Measurements from ENCODE around the gene KXD1.

KXD1 gene

GRCh38 chr19:18542941-18543813 is 14.5 kb upstream of the KXD1 start, which contains the start of gene FKBP8:
FKBP8 (minus strand) TSS chr19:18543573; CDS start chr19:18541970, 1,603 bp downstream.
- peaks cover 12 to 23% of the 10 kb centered on the region in 2 donors for H3K36me3 Mint-ChIP-seq
- DNase-seq: peak; percentile 89
- peak; percentile 95 to 98 for ATAC-seq (replicated peaks)
- peak within 1 kb of the TSS; percentile 90 to 93 for H3K4me3 Mint-ChIP-seq
- peak within 1 kb of the TSS; percentile 99 for H3K27ac Mint-ChIP-seq
- H3K27me3 Mint-ChIP-seq: no peaks in the 10 kb centered on the region
- H3K4me1 Mint-ChIP-seq: peaks cover 17 to 33% of the 10 kb centered on the region in 2 donors
- H3K9me3 Mint-ChIP-seq: no peaks in the 10 kb centered on the region

- Mint-ChIP-seq H3K4me3 (peak overlapping the region; percentile 88 to 93), H3K4me1 (peaks cover 17 to 33% of the 10 kb centered on the region in 2 donors), H3K36me3 (peaks cover 8 to 19% of the 10 kb centered on the region in 2 donors), H3K27ac (peak overlapping the region; percentile 99), H3K9me3 (no peaks in the 10 kb centered on the region), H3K27me3 (no peaks in the 10 kb centered on the region)
- peak; percentile 88 to 92 for ATAC-seq (replicated peaks)
- peak; percentile 77 for DNase-seq
These were observed 13.7 kb upstream of the KXD1 start for GRCh38 chr19:18543814-18544475.

- no peak for DNase-seq
- no peaks in the 10 kb centered on the region for H3K9me3 Mint-ChIP-seq
- ATAC-seq (replicated peaks): no peak
- H3K4me1 Mint-ChIP-seq: no peaks in the 10 kb centered on the region
- no peaks in the 10 kb centered on the region for H3K36me3 Mint-ChIP-seq
- H3K4me3 Mint-ChIP-seq: no peak overlapping the region
- no peak overlapping the region for H3K27ac Mint-ChIP-seq
- no peaks in the 10 kb centered on the region for H3K27me3 Mint-ChIP-seq
These were observed 6.0 kb upstream of the KXD1 start for GRCh38 chr19:18551631-18552030.

GRCh38 chr19:18558202-18558555 is 509 bp downstream of the KXD1 start:
- DNase-seq (no peak), ATAC-seq (replicated peaks) (peak in 1 of 2 donors; percentile 4)
- Mint-ChIP-seq H3K27me3 (no peaks in the 10 kb centered on the region), H3K9me3 (no peaks in the 10 kb centered on the region), H3K4me3 (peak overlapping the region; percentile 89 to 90), H3K36me3 (peaks cover 9 to 20% of the 10 kb centered on the region in 2 donors), H3K4me1 (peaks cover 9 to 29% of the 10 kb centered on the region in 2 donors), H3K27ac (peak overlapping the region; percentile 96)

GRCh38 chr19:18558604-18559003 is 934 bp downstream of the KXD1 start:
- DNase-seq: no peak
- peak overlapping the region; percentile 96 for H3K27ac Mint-ChIP-seq
- H3K27me3 Mint-ChIP-seq: no peaks in the 10 kb centered on the region
- H3K4me1 Mint-ChIP-seq: peaks cover 9 to 29% of the 10 kb centered on the region in 2 donors
- H3K36me3 Mint-ChIP-seq: peaks cover 11 to 23% of the 10 kb centered on the region in 2 donors
- ATAC-seq (replicated peaks): no peak
- H3K9me3 Mint-ChIP-seq: no peaks in the 10 kb centered on the region
- peak overlapping the region; percentile 89 to 90 for H3K4me3 Mint-ChIP-seq

GRCh38 chr19:18559685-18560084 is 2.0 kb downstream of the KXD1 start:
- ATAC-seq (replicated peaks): no peak
- peaks cover 9 to 29% of the 10 kb centered on the region in 2 donors for H3K4me1 Mint-ChIP-seq
- H3K27ac Mint-ChIP-seq: peak overlapping the region; percentile 69
- no peaks in the 10 kb centered on the region for H3K27me3 Mint-ChIP-seq
- H3K36me3 Mint-ChIP-seq: peaks cover 22 to 32% of the 10 kb centered on the region in 2 donors
- no peak for DNase-seq
- H3K4me3 Mint-ChIP-seq: peak overlapping the region in 1 of 2 donors; percentile 89
- H3K9me3 Mint-ChIP-seq: no peaks in the 10 kb centered on the region

- Mint-ChIP-seq H3K4me3 (no peak overlapping the region), H3K4me1 (peaks cover 9 to 29% of the 10 kb centered on the region in 2 donors), H3K27ac (no peak overlapping the region), H3K36me3 (peaks cover 36 to 45% of the 10 kb centered on the region in 2 donors), H3K27me3 (no peaks in the 10 kb centered on the region), H3K9me3 (no peaks in the 10 kb centered on the region)
- ATAC-seq (replicated peaks) (no peak), DNase-seq (no peak)
These were observed 4.4 kb downstream of the KXD1 start for GRCh38 chr19:18562086-18562485.

GRCh38 chr19:18566953-18567352 is 9.3 kb downstream of the KXD1 start:
- no peak for ATAC-seq (replicated peaks)
- H3K36me3 Mint-ChIP-seq: peaks cover 59 to 61% of the 10 kb centered on the region in 2 donors
- no peaks in the 10 kb centered on the region for H3K27me3 Mint-ChIP-seq
- no peaks in the 10 kb centered on the region for H3K9me3 Mint-ChIP-seq
- no peak for DNase-seq
- peaks cover 3 to 7% of the 10 kb centered on the region in 2 donors for H3K4me1 Mint-ChIP-seq
- no peak overlapping the region for H3K4me3 Mint-ChIP-seq
- H3K27ac Mint-ChIP-seq: no peak overlapping the region

GRCh38 chr19:18568367-18568766 is 10.7 kb downstream of the KXD1 start:
- DNase-seq (no peak), ATAC-seq (replicated peaks) (no peak)
- Mint-ChIP-seq H3K4me1 (peaks cover 11 to 19% of the 10 kb centered on the region in 2 donors), H3K4me3 (no peak overlapping the region), H3K36me3 (peaks cover 65 to 68% of the 10 kb centered on the region in 2 donors), H3K27me3 (no peaks in the 10 kb centered on the region), H3K27ac (no peak overlapping the region), H3K9me3 (no peaks in the 10 kb centered on the region)

- DNase-seq: peak; percentile 99
- H3K9me3 Mint-ChIP-seq: no peaks in the 10 kb centered on the region
- peaks cover 22 to 36% of the 10 kb centered on the region in 2 donors for H3K4me1 Mint-ChIP-seq
- H3K27me3 Mint-ChIP-seq: no peaks in the 10 kb centered on the region
- H3K4me3 Mint-ChIP-seq: peak within 1 kb of the TSS; percentile 93 to 95
- H3K36me3 Mint-ChIP-seq: peaks cover 60 to 69% of the 10 kb centered on the region in 2 donors
- peak within 1 kb of the TSS; percentile 99 for H3K27ac Mint-ChIP-seq
- ATAC-seq (replicated peaks): peak; percentile 96
These were observed 14.1 kb downstream of the KXD1 start, which contains the start of gene UBA52 for GRCh38 chr19:18571564-18572344. UBA52 (plus strand) TSS chr19:18571857; CDS start chr19:18573301, 1,444 bp downstream.

- Mint-ChIP-seq H3K4me3 (no peak overlapping the region), H3K27ac (no peak overlapping the region), H3K27me3 (no peaks in the 10 kb centered on the region), H3K9me3 (no peaks in the 10 kb centered on the region), H3K4me1 (peaks cover 22 to 36% of the 10 kb centered on the region in 2 donors), H3K36me3 (peaks cover 43 to 61% of the 10 kb centered on the region in 2 donors)
- DNase-seq (no peak), ATAC-seq (replicated peaks) (no peak)
These were observed 17.1 kb downstream of the KXD1 start for GRCh38 chr19:18574691-18575291.

- Mint-ChIP-seq H3K9me3 (no peaks in the 10 kb centered on the region), H3K27me3 (no peaks in the 10 kb centered on the region), H3K27ac (peak overlapping the region; percentile 4), H3K4me3 (no peak overlapping the region), H3K4me1 (peaks cover 20 to 33% of the 10 kb centered on the region in 2 donors), H3K36me3 (peaks cover 40 to 59% of the 10 kb centered on the region in 2 donors)
- ATAC-seq (replicated peaks): no peak
- DNase-seq: no peak
These were observed 18.7 kb downstream of the KXD1 start for GRCh38 chr19:18576383-18576782.

- Mint-ChIP-seq H3K4me1 (peaks cover 18 to 27% of the 10 kb centered on the region in 2 donors), H3K9me3 (no peaks in the 10 kb centered on the region), H3K27me3 (no peaks in the 10 kb centered on the region), H3K36me3 (peaks cover 33 to 48% of the 10 kb centered on the region in 2 donors), H3K4me3 (no peak overlapping the region), H3K27ac (peak overlapping the region; percentile 51)
- ATAC-seq (replicated peaks): no peak
- no peak for DNase-seq
These were observed 19.8 kb downstream of the KXD1 start for GRCh38 chr19:18577365-18577914.
